Duodenal mucosa (tissue), 2 donors: ENCODE measurements around the gene LRRC28.

ENCODE experiments used
- H3K27ac ChIP-seq: one replicate; pipeline ENCODE4 v1.7.0; 2013; ENCODE audit warnings: low read depth, low read length
- H3K27me3 ChIP-seq, 2 donors: one replicate each; pipeline ENCODE4 v1.7.0; 2013; ENCODE audit warnings: low read length in 2 of 2, control low read depth in 1 of 2; ENCODE audit not compliant: insufficient read depth in 2 of 2, control insufficient read depth in 1 of 2
- H3K36me3 ChIP-seq, 2 donors: one replicate each; pipeline ENCODE4 v1.7.0; 2013; ENCODE audit warnings: low read length in 2 of 2, control low read depth in 1 of 2; ENCODE audit not compliant: insufficient read depth in 2 of 2, control insufficient read depth in 1 of 2
- H3K4me1 ChIP-seq, 2 donors: one replicate each; pipeline ENCODE4 v1.7.0; 2013; ENCODE audit warnings: low read length in 2 of 2, control low read depth in 1 of 2; ENCODE audit not compliant: insufficient read depth in 2 of 2, control insufficient read depth in 1 of 2
- H3K4me3 ChIP-seq, 2 donors: one replicate each; pipeline ENCODE4 v1.7.0; 2013; ENCODE audit warnings: low read length in 2 of 2, low read depth in 1 of 2
- H3K9ac ChIP-seq, 2 donors: one replicate each; pipeline ENCODE4 v1.7.0; 2013; ENCODE audit warnings: low read length in 2 of 2, low read depth in 1 of 2
- H3K9me3 ChIP-seq, 2 donors: one replicate each; pipeline ENCODE4 v1.7.0; 2013; ENCODE audit warnings: low read length in 2 of 2, control low read depth in 1 of 2; ENCODE audit not compliant: control insufficient read depth in 1 of 2

LRRC28 gene

GRCh38 chr15:99430881-99431401 is 179.7 kb downstream of the LRRC28 start:
- H3K4me1 ChIP-seq = peaks cover 23 to 25% of the 10 kb centered on the region in 2 donors
- no peaks in the 10 kb centered on the region for H3K36me3 ChIP-seq
- no peak overlapping the region for H3K27ac ChIP-seq

GRCh38 chr15:99431661-99432091 is 180.4 kb downstream of the LRRC28 start:
- no peak overlapping the region for H3K4me3 ChIP-seq
- H3K27me3 ChIP-seq = no peaks in the 10 kb centered on the region
- peaks cover 23 to 25% of the 10 kb centered on the region in 2 donors for H3K4me1 ChIP-seq
- no peak overlapping the region for H3K27ac ChIP-seq
- H3K9ac ChIP-seq = no peak overlapping the region
- H3K9me3 ChIP-seq = no peaks in the 10 kb centered on the region
- H3K36me3 ChIP-seq = no peaks in the 10 kb centered on the region

More at GRCh38 chr15:99430881-99431401, 179.7 kb downstream of the LRRC28 start:
- H3K9ac ChIP-seq = no peak overlapping the region
- no peaks in the 10 kb centered on the region for H3K27me3 ChIP-seq
- H3K4me3 ChIP-seq = no peak overlapping the region
- H3K9me3 ChIP-seq = no peaks in the 10 kb centered on the region

- Histone ChIP-seq H3K36me3 (no peaks in the 10 kb centered on the region), H3K27ac (no peak overlapping the region), H3K9ac (no peak overlapping the region), H3K9me3 (no peaks in the 10 kb centered on the region), H3K4me1 (peaks cover 23 to 25% of the 10 kb centered on the region in 2 donors), H3K27me3 (no peaks in the 10 kb centered on the region), H3K4me3 (no peak overlapping the region)
Observed at GRCh38 chr15:99432271-99433025, 181.2 kb downstream of the LRRC28 start.

GRCh38 chr15:99433026-99433756 is 181.9 kb downstream of the LRRC28 start:
- H3K9ac ChIP-seq = no peak overlapping the region
- H3K9me3 ChIP-seq = no peaks in the 10 kb centered on the region
- H3K27ac ChIP-seq = no peak overlapping the region
- no peaks in the 10 kb centered on the region for H3K27me3 ChIP-seq
- no peak overlapping the region for H3K4me3 ChIP-seq
- peaks cover 23 to 25% of the 10 kb centered on the region in 2 donors for H3K4me1 ChIP-seq
- H3K36me3 ChIP-seq = no peaks in the 10 kb centered on the region

- no peak overlapping the region for H3K27ac ChIP-seq
- peaks cover 25 to 27% of the 10 kb centered on the region in 2 donors for H3K4me1 ChIP-seq
- H3K9ac ChIP-seq = no peak overlapping the region
- no peaks in the 10 kb centered on the region for H3K9me3 ChIP-seq
- no peaks in the 10 kb centered on the region for H3K36me3 ChIP-seq
- no peaks in the 10 kb centered on the region for H3K27me3 ChIP-seq
- H3K4me3 ChIP-seq = no peak overlapping the region
Observed at GRCh38 chr15:99433757-99434450, 182.6 kb downstream of the LRRC28 start.

DNA sequence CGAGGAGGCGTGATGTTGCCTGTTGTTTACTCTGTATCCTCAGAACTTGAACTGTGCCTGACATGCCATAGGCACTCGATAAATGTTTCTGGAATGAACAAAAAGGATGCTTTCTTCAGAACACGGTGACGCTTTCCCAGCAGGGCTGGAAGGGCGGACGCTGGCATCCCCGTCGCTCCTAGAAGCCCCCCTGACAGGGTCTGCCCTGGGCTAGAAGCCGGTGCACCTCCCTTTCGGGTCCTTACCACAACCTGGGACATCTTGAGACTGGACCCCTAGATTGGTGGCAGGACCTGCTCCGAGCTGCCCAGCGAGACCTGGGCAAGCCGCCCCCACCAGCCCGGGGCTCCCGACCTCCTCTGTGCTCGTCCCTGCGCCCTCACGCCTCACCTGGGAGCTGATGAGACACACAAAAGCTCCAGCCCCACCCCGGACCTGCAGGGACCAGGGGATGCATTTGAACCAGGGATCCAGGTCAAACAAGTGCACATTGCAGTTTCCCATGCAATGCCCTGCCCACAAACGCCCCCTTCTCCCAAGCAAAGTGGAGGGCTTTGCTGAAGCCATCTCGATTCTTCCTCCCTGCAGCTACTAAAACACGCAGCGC is 183.3 kb downstream of the LRRC28 start:
- peak overlapping the region; percentile 51 for H3K4me3 ChIP-seq
- H3K27me3 ChIP-seq = no peaks in the 10 kb centered on the region
- H3K9ac ChIP-seq = peak overlapping the region; percentile 10 to 47
- no peaks in the 10 kb centered on the region for H3K9me3 ChIP-seq
- no peaks in the 10 kb centered on the region for H3K36me3 ChIP-seq
- H3K4me1 ChIP-seq = peaks cover 25 to 27% of the 10 kb centered on the region in 2 donors
- H3K27ac ChIP-seq = no peak overlapping the region

DNA sequence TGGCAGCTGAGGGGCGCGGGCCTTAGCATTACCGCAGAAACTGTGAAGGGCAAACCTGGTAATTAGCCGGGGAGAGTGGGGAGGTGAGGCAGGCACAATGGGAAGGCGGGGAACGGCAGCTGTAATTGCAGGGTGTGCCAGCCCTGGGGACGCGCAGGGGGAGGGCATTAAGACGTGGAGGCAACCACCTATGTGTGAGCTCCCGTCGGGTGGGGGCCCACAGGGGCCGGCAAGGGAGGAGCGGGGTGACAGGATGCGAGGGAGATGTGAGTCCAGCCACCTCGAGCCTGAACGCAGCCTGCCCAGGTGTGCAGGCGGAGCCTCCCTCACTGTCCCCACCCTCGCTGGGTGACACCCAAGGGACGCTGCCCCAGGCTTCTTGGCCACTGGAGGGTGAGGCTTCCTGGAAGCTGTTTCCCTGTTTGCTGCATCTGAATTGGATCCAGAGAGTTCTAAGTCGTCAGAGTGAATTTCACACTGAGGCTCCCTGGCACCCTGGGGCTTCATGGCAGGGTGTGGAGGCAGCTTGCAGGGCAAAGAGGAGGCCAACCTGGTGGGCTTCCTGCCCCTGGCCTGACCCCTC is 183.9 kb downstream of the LRRC28 start:
- peak overlapping the region; percentile 51 for H3K4me3 ChIP-seq
- peak overlapping the region; percentile 10 to 47 for H3K9ac ChIP-seq
- H3K27ac ChIP-seq = no peak overlapping the region
- H3K9me3 ChIP-seq = no peaks in the 10 kb centered on the region
- no peaks in the 10 kb centered on the region for H3K36me3 ChIP-seq
- H3K4me1 ChIP-seq = peaks cover 25 to 27% of the 10 kb centered on the region in 2 donors
- no peaks in the 10 kb centered on the region for H3K27me3 ChIP-seq

DNA sequence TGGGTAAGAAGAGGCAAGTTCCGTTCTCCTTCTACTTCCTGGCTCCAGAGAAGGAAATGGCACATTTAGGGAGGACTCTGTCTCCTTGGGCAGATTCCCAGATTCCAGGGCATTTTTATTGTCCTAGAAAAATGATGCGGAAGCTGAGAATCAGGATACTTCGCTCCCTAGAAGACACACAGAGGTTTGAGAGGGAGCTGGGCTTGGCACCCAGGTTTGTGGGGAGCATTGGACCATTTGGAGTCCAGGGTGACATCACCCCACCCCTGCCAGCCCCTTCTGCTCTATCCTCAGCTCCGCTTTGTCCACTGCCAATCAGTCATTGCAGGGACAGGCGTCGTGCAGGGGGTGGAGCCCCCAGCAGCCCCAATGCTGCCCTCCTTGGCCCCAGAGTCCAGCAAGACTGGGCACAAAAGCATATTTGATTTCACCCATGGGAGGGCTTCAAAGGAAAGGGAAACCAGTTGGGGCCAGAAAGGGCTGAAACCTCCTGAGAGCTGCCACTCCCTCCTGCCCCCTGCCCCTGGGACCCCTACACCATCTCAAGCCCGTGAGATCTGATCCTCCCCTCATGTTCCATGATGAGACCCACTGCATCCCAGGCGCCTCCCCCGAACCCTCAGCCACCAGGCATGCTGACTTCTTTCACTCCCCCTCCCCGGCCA is 184.7 kb downstream of the LRRC28 start:
- Histone ChIP-seq H3K4me1 (peaks cover 25 to 27% of the 10 kb centered on the region in 2 donors), H3K27ac (no peak overlapping the region), H3K9ac (peak overlapping the region in 1 of 2 donors; percentile 10), H3K36me3 (no peaks in the 10 kb centered on the region), H3K27me3 (no peaks in the 10 kb centered on the region), H3K9me3 (no peaks in the 10 kb centered on the region), H3K4me3 (no peak overlapping the region)
